Mucosa of descending colon (tissue), 3 donors: Measurements from ENCODE around the gene ITGA11. TPM values are rescaled to one million over a fixed set of nuclear protein-coding genes. Genes with fewer than 3 reads are reported as not detected.

Source experiments
- ATAC-seq: fragments of 200-7000 bp; cut with Tn5 transposase; one replicate; pipeline ENCODE4 v1.9.1; 2020; ENCODE audit warnings: mild to moderate bottlenecking, moderate library complexity
- DNase-seq, 3 donors: peaks; one replicate each; pipeline ENCODE4 v3.0.0-alpha.2; 2020
- H3K36me3 ChIP-seq: fragments of 200-600 bp; one replicate; pipeline ENCODE4 v1.8.0; 2021; ENCODE audit warnings: low read depth, mild to moderate bottlenecking
- H3K4me1 ChIP-seq: fragments of 200-600 bp; one replicate; pipeline ENCODE4 v1.8.0; 2021; ENCODE audit warnings: low read depth, mild to moderate bottlenecking
- H3K4me3 ChIP-seq: fragments of 200-600 bp; one replicate; pipeline ENCODE4 v1.8.0; 2021; ENCODE audit warnings: mild to moderate bottlenecking
- H3K9me3 ChIP-seq: fragments of 200-600 bp; one replicate; pipeline ENCODE4 v1.8.0; 2021; ENCODE audit warnings: mild to moderate bottlenecking
- intact Hi-C, 2 donors: fragments of 100-400 bp; cut with DNase I in 1 of 2; cut with micrococcal nuclease in 1 of 2; formaldehyde crosslinking; loops; one replicate each; pipeline versions ENCODE4 v1.11.0 to v1.11.1; 2022; cut with DNase I, micrococcal nuclease
- total RNA-seq, 3 donors: library from RNA; stranded (reverse); fragmentation: NEBNext Ultra II Directional in 2 of 3; extraction: Animal tissue kit (Norgen Biotek cat#: 25700) in 2 of 3; gene quantifications; one replicate each; pipeline versions ENCODE4 v1.2.1 to v1.2.4, GENCODE V29; 2021 to 2023
- TF ChIP-seq, protein P1 (sequence below): fragments of 200-600 bp; IDR thresholded peaks from one replicate; pipeline ENCODE4 v1.8.0; 2022; ENCODE audit warnings: antibody characterized with exemption, mild to moderate bottlenecking
- donor health status: DM: no; HTN: no; CAD: no; lungs with moderate emphysema.
- donor health status: DM: no; HTN: no; CAD: no.
- donor health status: DM: no; HTN: yes; CAD: no.

ITGA11 gene
- total RNA-seq, 3 donors from 2014 or later: 1.8 to 2.4 (median 2.1) TPM

DNA sequence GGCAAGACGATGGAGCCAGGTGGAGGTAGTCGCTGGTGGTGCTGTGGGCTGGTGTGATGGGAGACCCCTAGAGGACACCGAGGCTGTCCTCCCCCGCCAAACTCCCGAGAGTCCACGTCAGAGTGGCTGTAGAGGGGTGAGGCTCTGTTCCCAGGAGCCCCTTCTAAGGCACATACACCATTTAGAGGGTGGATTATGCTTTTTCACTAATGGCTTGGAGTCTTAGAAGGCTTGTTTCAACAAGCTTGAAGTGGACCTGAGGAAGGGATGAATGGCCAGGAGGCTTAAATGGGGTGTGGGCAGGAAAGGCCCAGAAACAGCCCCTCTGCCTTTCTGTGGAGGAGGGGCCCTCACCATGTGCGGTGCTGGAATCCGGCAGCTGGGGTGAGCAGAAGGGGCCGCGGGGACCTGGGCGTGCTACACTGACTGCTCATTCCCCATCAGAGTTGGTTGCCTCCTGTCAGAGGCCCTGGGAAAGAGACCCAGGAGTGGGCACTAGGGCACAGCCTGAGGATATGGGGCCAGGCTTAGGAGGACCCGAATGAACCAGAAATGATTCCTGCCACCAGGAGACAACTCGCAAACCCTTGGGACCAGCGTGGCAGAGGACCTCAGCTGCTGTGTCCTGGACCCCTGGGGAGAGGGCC is 88.3 kb downstream of the ITGA11 start:
- ATAC-seq: no peak
- TF ChIP-seq, protein P1, sequence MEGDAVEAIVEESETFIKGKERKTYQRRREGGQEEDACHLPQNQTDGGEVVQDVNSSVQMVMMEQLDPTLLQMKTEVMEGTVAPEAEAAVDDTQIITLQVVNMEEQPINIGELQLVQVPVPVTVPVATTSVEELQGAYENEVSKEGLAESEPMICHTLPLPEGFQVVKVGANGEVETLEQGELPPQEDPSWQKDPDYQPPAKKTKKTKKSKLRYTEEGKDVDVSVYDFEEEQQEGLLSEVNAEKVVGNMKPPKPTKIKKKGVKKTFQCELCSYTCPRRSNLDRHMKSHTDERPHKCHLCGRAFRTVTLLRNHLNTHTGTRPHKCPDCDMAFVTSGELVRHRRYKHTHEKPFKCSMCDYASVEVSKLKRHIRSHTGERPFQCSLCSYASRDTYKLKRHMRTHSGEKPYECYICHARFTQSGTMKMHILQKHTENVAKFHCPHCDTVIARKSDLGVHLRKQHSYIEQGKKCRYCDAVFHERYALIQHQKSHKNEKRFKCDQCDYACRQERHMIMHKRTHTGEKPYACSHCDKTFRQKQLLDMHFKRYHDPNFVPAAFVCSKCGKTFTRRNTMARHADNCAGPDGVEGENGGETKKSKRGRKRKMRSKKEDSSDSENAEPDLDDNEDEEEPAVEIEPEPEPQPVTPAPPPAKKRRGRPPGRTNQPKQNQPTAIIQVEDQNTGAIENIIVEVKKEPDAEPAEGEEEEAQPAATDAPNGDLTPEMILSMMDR: no peak
- Histone ChIP-seq H3K9me3 (no peaks in the 10 kb centered on the region), H3K4me3 (no peak overlapping the region), H3K4me1 (no peaks in the 10 kb centered on the region), H3K36me3 (no peaks in the 10 kb centered on the region)
- no peak for DNase-seq
- intact Hi-C loops: no loop called here

DNA sequence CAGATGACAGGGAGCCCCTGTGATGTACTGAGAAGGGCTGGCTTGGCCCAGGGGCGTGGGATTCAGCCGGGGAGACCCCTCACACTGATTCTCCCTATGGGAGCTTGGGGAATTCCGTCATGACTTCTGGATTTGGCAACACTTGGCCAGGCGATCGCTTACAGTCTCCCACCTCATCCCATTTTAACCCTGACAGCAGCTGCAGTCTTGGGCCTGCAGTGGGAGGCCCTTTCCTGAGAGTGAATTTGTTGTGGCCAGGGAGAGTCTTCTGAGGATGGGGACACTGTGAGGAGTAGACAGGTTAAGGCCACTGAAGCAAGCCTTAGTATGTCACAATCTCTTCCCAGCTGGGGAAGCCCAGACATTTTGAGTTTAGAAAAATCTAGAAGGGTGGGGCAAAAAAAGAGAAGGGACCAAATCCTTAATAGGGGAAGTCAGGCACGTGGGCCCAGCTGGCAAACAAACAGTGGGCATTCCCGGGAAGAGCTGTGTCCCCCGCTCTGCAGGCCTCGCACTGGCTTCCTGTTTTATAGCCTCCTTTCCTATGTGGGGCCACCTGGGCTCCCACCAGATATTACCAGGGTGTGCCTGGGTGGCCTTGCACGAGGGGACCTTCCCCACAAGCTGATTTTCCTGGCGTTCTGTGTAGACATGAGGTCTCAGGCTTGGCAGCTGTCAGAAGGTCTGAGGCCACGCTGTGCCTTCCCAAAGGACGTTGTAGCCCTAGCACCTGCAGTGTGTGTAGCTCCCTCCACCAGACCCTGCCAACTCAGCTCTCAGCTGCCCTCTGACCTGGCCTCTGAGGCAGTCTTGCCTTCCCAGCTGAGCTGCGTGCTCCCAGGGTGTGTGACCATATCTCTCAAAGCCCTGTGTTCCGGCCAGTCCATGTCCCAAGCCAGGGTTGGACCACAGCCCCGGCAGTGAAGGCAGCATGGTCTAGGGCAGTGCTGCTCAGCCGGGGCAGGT is 89.9 kb downstream of the ITGA11 start:
- Histone ChIP-seq H3K4me3 (no peak overlapping the region), H3K4me1 (no peaks in the 10 kb centered on the region), H3K36me3 (no peaks in the 10 kb centered on the region), H3K9me3 (no peaks in the 10 kb centered on the region)
- intact Hi-C loops: no loop called here
- DNase-seq (no peak), ATAC-seq (no peak)
- TF ChIP-seq, protein P1: no peak

GRCh38 chr15:68340726-68341671 is 91.0 kb downstream of the ITGA11 start:
- DNase-seq (no peak), ATAC-seq (no peak)
- intact Hi-C loops: no loop called here
- Histone ChIP-seq H3K9me3 (no peaks in the 10 kb centered on the region), H3K4me1 (no peaks in the 10 kb centered on the region), H3K4me3 (no peak overlapping the region), H3K36me3 (no peaks in the 10 kb centered on the region)
- TF ChIP-seq, protein P1: no peak

- DNase-seq (no peak), ATAC-seq (no peak)
- TF ChIP-seq, protein P1: no peak
- intact Hi-C loops: no loop called here
- Histone ChIP-seq H3K9me3 (no peaks in the 10 kb centered on the region), H3K4me3 (no peak overlapping the region), H3K4me1 (no peaks in the 10 kb centered on the region), H3K36me3 (no peaks in the 10 kb centered on the region)
Measured at GRCh38 chr15:68339481-68339880, 92.5 kb downstream of the ITGA11 start.

- DNase-seq (no peak), ATAC-seq (no peak)
- Histone ChIP-seq H3K36me3 (no peaks in the 10 kb centered on the region), H3K4me3 (no peak overlapping the region), H3K9me3 (no peaks in the 10 kb centered on the region), H3K4me1 (no peaks in the 10 kb centered on the region)
- intact Hi-C loops: no loop called here
- TF ChIP-seq, protein P1: no peak
Measured at GRCh38 chr15:68337826-68338225, 94.1 kb downstream of the ITGA11 start.
